NCI-H146 treated with DMSO at 0.1 percent for 48 hours (cell line): ENCODE data around the gene CLEC4M.
"Not testable (repeated sequence)": the region's sequence is repeated elsewhere in the genome, so short reads cannot be mapped to it uniquely, and the experiment has no call there.

Experiments
- DNase-seq: peaks from one replicate; lab custom pipeline; 2025; ENCODE audit not compliant: unreplicated experiment; lab: John Stamatoyannopoulos, UW

Gene CLEC4M

DNA sequence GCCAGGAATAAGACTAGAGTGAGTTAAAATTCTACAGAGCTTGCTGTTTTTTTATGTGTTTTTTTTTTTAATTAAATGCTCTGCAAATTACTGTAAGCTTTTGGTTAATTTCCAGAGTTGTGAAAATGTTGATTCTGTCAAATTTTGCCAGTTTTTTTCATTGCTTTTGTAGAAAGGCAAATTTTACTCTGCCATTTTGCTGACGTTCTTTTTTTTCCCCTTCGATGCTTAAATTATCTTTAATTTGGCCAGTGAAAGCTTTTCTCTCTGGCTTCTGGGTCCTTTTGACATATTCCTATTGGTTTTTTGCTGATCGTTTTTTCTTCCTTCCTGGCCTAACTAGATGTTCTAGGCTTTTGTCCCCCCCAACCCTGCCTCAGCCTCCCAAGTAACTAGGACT is 43.2 kb downstream of the CLEC4M start:
- no peak for DNase-seq

DNA sequence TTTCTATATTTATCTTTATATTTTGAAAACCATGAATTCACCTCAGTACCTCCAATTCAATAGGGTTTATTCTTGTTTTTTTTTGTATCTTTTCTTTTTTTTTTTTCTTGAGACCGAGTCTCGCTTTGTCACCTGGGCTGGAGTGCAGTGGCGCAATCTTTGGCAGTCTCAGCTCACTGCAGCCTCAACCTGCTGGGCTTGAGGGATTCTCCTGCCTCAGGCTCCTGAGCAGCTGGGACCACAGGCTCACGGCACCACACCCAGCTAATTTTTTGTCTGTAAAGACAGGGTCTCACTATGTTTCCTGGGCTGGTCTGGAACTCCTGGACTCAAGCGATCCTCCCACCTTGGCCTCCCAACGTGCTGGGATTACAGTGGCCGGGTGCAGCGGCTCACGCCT is 43.8 kb downstream of the CLEC4M start:
- DNase-seq, result no peak

DNA sequence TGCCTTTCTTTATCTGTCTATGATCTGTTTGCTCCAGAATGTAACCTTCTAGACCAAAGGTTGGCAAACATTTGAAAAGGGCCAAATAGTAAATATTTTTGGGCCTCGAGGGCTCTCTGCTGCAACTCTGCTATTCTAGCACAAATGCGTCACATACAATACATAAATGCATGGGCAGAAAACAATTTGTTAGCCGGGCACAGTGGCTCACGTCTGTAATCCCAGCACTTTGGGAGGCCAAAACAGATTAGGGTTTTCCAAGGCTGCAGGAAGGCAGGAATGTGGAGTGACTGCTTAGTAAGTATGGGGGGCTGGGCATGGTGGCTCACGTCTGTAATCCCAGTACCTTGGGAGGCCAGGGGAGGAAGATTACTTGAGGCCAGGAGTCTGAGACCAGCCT is 45.1 kb downstream of the CLEC4M start:
- DNase-seq, result no peak

DNA sequence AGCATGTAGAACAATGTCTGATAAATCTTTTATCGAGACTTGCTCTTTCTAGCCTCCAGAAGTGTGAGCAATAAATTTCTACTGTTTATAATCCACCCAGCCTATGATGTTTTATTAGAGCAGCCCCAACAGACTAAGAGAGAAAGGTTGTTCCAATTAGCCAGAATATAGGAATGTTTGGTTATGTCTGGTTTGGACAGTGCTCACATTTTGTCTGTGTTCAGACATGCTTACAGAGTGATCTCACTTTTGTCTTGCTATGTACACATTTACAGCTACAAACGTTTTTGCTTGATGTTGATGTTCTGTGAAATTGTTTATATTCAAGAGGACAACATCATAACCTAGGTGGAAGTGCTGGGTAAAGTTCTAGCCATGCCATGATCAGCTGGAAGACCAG is 48.9 kb downstream of the CLEC4M start:
- no peak for DNase-seq

DNA sequence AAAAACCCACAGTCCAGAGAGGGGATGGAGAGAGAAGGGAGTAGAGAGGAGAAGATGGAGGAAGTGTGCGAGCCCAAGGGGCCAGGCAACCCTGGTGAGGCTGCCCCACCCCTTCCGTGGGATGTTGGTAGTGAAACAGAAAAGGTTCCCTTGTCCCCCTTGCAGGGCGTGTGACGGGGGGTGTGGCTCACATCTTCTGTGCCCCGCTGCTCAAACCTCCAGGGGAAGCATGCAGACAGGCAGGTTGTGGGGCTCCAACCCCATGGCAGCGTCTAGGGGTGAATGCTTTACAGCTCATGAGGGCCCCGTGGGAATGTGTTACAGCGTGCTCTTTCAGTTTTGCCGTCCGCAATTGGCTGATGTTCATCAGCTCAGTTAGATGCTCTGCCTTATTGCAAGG is 52.3 kb downstream of the CLEC4M start:
- DNase-seq, result no peak

DNA sequence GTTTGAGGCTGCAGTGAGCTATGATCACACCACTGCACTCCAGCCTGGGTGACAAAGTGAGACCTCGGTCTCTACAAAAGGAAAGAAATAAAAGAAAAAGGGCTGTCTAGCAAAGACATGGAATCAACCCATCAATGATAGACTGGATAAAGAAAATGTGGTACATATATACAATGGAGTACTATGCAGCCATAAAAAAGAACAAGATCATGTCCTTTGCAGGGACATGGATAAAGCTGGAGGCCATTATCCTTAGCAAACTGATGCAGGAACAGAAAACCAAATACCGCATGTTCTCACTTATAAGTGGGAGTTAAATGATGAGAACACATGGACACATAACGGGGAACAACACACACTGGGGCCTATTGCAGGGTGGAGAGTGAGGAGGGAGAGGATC is 53.0 kb downstream of the CLEC4M start:
- DNase-seq, result not testable (repeated sequence)

DNA sequence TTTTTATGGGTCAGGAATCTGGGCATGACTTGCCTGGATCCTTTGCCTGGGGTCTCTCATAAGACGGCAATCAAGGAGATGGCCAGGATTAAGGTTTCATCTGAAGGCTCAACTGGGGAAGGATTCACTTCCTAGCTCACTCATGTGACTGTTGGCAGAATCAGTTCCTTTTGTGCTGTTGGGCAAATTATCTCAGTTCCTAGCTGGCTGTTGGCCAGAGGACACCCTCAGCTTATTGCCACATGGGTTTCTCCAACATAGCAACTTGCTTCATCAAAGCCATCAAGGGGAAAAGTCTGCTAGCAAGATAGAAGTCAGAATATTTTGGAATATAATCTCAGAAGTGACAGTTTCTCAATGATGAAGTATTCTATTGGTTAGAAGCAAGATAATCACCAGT is 54.8 kb downstream of the CLEC4M start:
- DNase-seq, result no peak

DNA sequence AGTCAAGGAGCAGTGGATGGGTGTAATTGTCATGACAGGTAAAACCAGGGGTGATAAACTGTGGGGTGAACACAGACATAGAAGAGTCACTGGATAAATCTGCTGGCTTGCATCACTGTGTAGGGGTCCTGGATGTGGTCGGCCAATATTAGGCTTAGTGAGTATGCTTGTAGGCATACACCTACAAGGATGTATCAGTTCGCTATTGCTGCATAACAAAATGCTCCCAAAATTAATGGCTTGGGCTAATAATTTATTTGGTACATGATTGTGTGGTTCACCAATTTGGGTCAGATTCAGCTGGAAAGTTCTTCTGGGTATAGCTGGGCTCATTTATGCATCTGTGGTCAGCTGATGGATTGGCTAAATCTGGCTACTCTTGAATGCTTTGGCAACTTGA is 55.8 kb downstream of the CLEC4M start:
- no peak for DNase-seq
